Colonic mucosa (tissue), 4 donors: ENCODE results near the gene MAU2. TPM values are rescaled to one million over a fixed set of nuclear protein-coding genes. Genes with fewer than 3 reads are reported as not detected.

Experiments
- DNase-seq: peaks from one replicate; pipeline ENCODE4 v3.0.0-alpha.2; 2020
- H3K27ac ChIP-seq: fragments of 200-600 bp; one replicate; pipeline ENCODE4 v1.8.0; 2021
- H3K27me3 ChIP-seq: fragments of 200-600 bp; one replicate; pipeline ENCODE4 v1.8.0; 2021
- H3K36me3 ChIP-seq: fragments of 200-600 bp; one replicate; pipeline ENCODE4 v1.8.0; 2021
- H3K4me1 ChIP-seq: fragments of 200-600 bp; one replicate; pipeline ENCODE4 v1.8.0; 2021; ENCODE audit warnings: mild to moderate bottlenecking
- H3K4me3 ChIP-seq: fragments of 200-600 bp; one replicate; pipeline ENCODE4 v1.8.0; 2021
- H3K9ac ChIP-seq, 2 donors: one replicate each; pipeline ENCODE4 v1.7.0; 2013; ENCODE audit warnings: control low read depth in 2 of 2, low read depth in 2 of 2, low read length in 2 of 2
- H3K9me3 ChIP-seq: fragments of 200-600 bp; one replicate; pipeline ENCODE4 v1.8.0; 2021
- CTCF ChIP-seq: fragments of 200-600 bp; IDR thresholded peaks from one replicate; pipeline ENCODE4 v1.8.0; 2022; ENCODE audit warnings: antibody characterized with exemption, mild to moderate bottlenecking
- intact Hi-C: fragments of 100-400 bp; cut with DNase I; formaldehyde crosslinking; loops from one replicate; pipeline ENCODE4 v1.14.1; 2022
- total RNA-seq, 2 donors: library from RNA; stranded (reverse); fragmentation: NEBNext Ultra II Directional in 1 of 2; extraction: Animal tissue kit (Norgen Biotek cat#: 25700) in 1 of 2; gene quantifications; one replicate each; pipeline ENCODE4 v1.2.1, GENCODE V29; 2021
- donor health status: healthy.
- donor health status: DM: no; HTN: no; CAD: no.
- donor health status: DM: no; HTN: no; CAD: no.

Gene MAU2
- total RNA-seq, 2 donors from 2014 or later = 33.5 to 56.7 TPM

- peak; percentile 96 for DNase-seq
- H3K27ac ChIP-seq = peak within 1 kb of the TSS; percentile 90
- TF ChIP-seq CTCF = no peak
- no peaks in the 10 kb centered on the region for H3K27me3 ChIP-seq
- peaks cover 5% of the 10 kb centered on the region for H3K4me1 ChIP-seq
- no peaks in the 10 kb centered on the region for H3K9me3 ChIP-seq
- peak within 1 kb of the TSS; percentile 86 to 91 for H3K9ac ChIP-seq
- H3K36me3 ChIP-seq = no peaks in the 10 kb centered on the region
- intact Hi-C loops = loop anchor here (5.0 kb wide), 2 partner anchors 38 to 87 kb away; no protein-coding TSS in a partner anchor
- H3K4me3 ChIP-seq = peak within 1 kb of the TSS; percentile 76
These were observed 84.5 kb downstream of the MAU2 start, which contains the start of gene GATAD2A for GRCh38 chr19:19404879-19405860. Gene GATAD2A, plus strand, starts transcription at chr19:19405675. Its CDS starts 59,671 bp downstream, at chr19:19465346.

- Histone ChIP-seq H3K36me3 (no peaks in the 10 kb centered on the region), H3K27ac (peak overlapping the region; percentile 90), H3K9ac (peak overlapping the region; percentile 81 to 91), H3K4me3 (peak overlapping the region; percentile 76), H3K27me3 (no peaks in the 10 kb centered on the region), H3K9me3 (no peaks in the 10 kb centered on the region), H3K4me1 (peaks cover 5% of the 10 kb centered on the region)
- peak; percentile 59 for DNase-seq
- no peak for TF ChIP-seq CTCF
- intact Hi-C loops = loop anchor here (5.0 kb wide), 2 partner anchors 39 to 86 kb away; no protein-coding TSS in a partner anchor
These were observed 85.6 kb downstream of the MAU2 start for GRCh38 chr19:19405971-19406877.

- no peaks in the 10 kb centered on the region for H3K36me3 ChIP-seq
- peak overlapping the region; percentile 76 for H3K4me3 ChIP-seq
- intact Hi-C loops = loop anchor here (5.0 kb wide), 2 partner anchors 40 to 85 kb away; no protein-coding TSS in a partner anchor
- DNase-seq = peak; percentile 72
- H3K27ac ChIP-seq = peak overlapping the region; percentile 90
- no peaks in the 10 kb centered on the region for H3K9me3 ChIP-seq
- peak overlapping the region; percentile 41 to 81 for H3K9ac ChIP-seq
- peaks cover 5% of the 10 kb centered on the region for H3K4me1 ChIP-seq
- H3K27me3 ChIP-seq = no peaks in the 10 kb centered on the region
- TF ChIP-seq CTCF = peak; percentile 26
These were observed 86.4 kb downstream of the MAU2 start for GRCh38 chr19:19406878-19407632.

- Histone ChIP-seq H3K9ac (peak overlapping the region; percentile 41 to 65), H3K27ac (peak overlapping the region; percentile 90), H3K27me3 (no peaks in the 10 kb centered on the region), H3K36me3 (no peaks in the 10 kb centered on the region), H3K4me3 (peak overlapping the region; percentile 76), H3K9me3 (no peaks in the 10 kb centered on the region), H3K4me1 (peaks cover 5% of the 10 kb centered on the region)
- intact Hi-C loops = loop anchor here (5.0 kb wide), 2 partner anchors 40 to 85 kb away; no protein-coding TSS in a partner anchor
- TF ChIP-seq CTCF = no peak
- no peak for DNase-seq
These were observed 87.0 kb downstream of the MAU2 start for GRCh38 chr19:19407633-19407930.

Other genes with a start within 250 kb of the MAU2 start
- 10 to 100 TPM; 17.6 to 33.6 TPM for gene TMEM161A, start 182.4 kb upstream of the MAU2 start, total RNA-seq
- 1 to 10 TPM; 1.5 to 3.9 TPM for gene MEF2B, start 150.6 kb upstream of the MAU2 start, total RNA-seq
- 10 to 100 TPM; 27.8 to 27.9 TPM for gene BORCS8, start 128.7 kb upstream of the MAU2 start, total RNA-seq
- 10 to 100 TPM; 57.4 to 70.0 TPM for gene RFXANK, start 128.6 kb upstream of the MAU2 start, total RNA-seq
- 10 to 100 TPM in 1 of 2 donors, 1 to 10 TPM in 1; 8.1 to 29.5 TPM for gene NR2C2AP, start 117.4 kb upstream of the MAU2 start, total RNA-seq
- gene NCAN, start 108.9 kb upstream of the MAU2 start, total RNA-seq = under 1 TPM in 1 of 2 donors, not detected in 1; 0.05 TPM
- gene TM6SF2, start 47.5 kb upstream of the MAU2 start, total RNA-seq = 10 to 100 TPM in 1 of 2 donors, 1 to 10 TPM in 1; 3.3 to 11.7 TPM
- gene SUGP1, start 320 bp upstream of the MAU2 start, total RNA-seq = 10 to 100 TPM; 33.2 to 54.7 TPM
- gene GATAD2A, start 84.8 kb downstream of the MAU2 start, total RNA-seq = 100 to 1,000 TPM; 102 to 145 TPM
- 1 to 10 TPM; 2.2 to 3.6 TPM for gene TSSK6, start 194.7 kb downstream of the MAU2 start, total RNA-seq
- gene NDUFA13, start 195.4 kb downstream of the MAU2 start, total RNA-seq = 100 to 1,000 TPM; 399 to 494 TPM
- 10 to 100 TPM in 1 of 2 donors, 1 to 10 TPM in 1; 1.9 to 17.3 TPM for gene YJEFN3, start 208.1 kb downstream of the MAU2 start, total RNA-seq
- under 1 TPM; 0.05 to 0.35 TPM for gene CILP2, start 217.4 kb downstream of the MAU2 start, total RNA-seq